ENCODE measurements around the gene PDZD7. TPM values are rescaled to one million over a fixed set of nuclear protein-coding genes. Genes with fewer than 3 reads are reported as not detected.

PDZD7 gene
- total RNA-seq, 1 experiment from 2014 or later: 6.1 TPM

GRCh38 chr10:101047961-101048892 lies 17.3 kb upstream of the PDZD7 start:
- ChIA-PET CTCF (interaction anchor here (3.9 to 6.1 kb wide), 2 partner anchors 13 to 94 kb away, joined by 14 to 104 read pairs; partner anchors contain the start of gene KAZALD1), POLR2A (no interaction called here), RAD21 (ENCODE audit: low non-redundant PET in 1 of 2, low total read pairs in 2 of 2, uncharacterized antibody in 2 of 2, unreplicated experiment in 2 of 2) (no interaction called here)
- Histone ChIP-seq H3K27me3 (ENCODE audit: insufficient read depth, low read length) (no peaks in the 10 kb centered on the region), H3K9ac (ENCODE audit: low read length) (no peak overlapping the region), H3K79me2 (ENCODE audit: insufficient read depth, low read length) (peaks cover 46% of the 10 kb centered on the region), H3K36me3 (ENCODE audit: control insufficient read depth in 1 of 2, insufficient read depth in 2 of 2, low read length in 2 of 2) (no peaks in the 10 kb centered on the region), H3K9me2 (ENCODE audit: insufficient read depth) (no peaks in the 10 kb centered on the region), H3K4me1 (ENCODE audit: control insufficient read depth in 1 of 2, insufficient read depth in 2 of 2, low read length in 2 of 2) (peaks cover 27 to 41% of the 10 kb centered on the region in 2 experiments), H3K4me2 (ENCODE audit: low read length) (no peak overlapping the region), H3K27ac (ENCODE audit: low read depth, low read length) (no peak overlapping the region), H3K4me3 (replicated peaks in 1 of 2; ENCODE audit: low read depth in 1 of 2, low read length in 2 of 2) (no peak overlapping the region), H4K20me1 (ENCODE audit: insufficient read depth) (no peaks in the 10 kb centered on the region), H3K9me3 (ENCODE audit: control insufficient read depth in 1 of 2, insufficient read depth in 1 of 2, low read depth in 1 of 2, low read length in 2 of 2) (no peaks in the 10 kb centered on the region), H2AFZ (ENCODE audit: low read depth, low read length, poor library complexity, severe bottlenecking) (no peak overlapping the region)
- intact Hi-C loops (cut with micrococcal nuclease): no loop called here
- DNase-seq (ENCODE audit: low read depth, low spot score) (no peak), ATAC-seq (no peak)
- no TSS peak for BruUV-seq (replicated peaks)
- TF ChIP-seq RAD21 (IDR thresholded peaks at IDR 0.05; ENCODE audit: low read depth) (no peak), EZH2phosphoT487 (IDR thresholded peaks at IDR 0.05; ENCODE audit: borderline replicate concordance) (no peak), YY1 (IDR thresholded peaks at IDR 0.05; ENCODE audit: extremely low read depth, insufficient replicate concordance, low read depth, low read length) (no peak), SP1 (IDR thresholded peaks at IDR 0.05; ENCODE audit: low read depth) (no peak), MAX (IDR thresholded peaks at IDR 0.05) (no peak), TCF7L2 (IDR thresholded peaks at IDR 0.05; ENCODE audit: borderline replicate concordance, extremely low read depth, insufficient read depth, insufficient read length) (no peak), CBX3 (IDR thresholded peaks at IDR 0.05; ENCODE audit: low read depth) (no peak), ELF1 (IDR thresholded peaks at IDR 0.05; ENCODE audit: borderline replicate concordance, low read depth) (no peak), SIN3A (IDR thresholded peaks at IDR 0.05; ENCODE audit: low read depth) (no peak), CTCF (IDR thresholded peaks at IDR 0.05 in 2 of 3, conservative IDR thresholded peaks at IDR 0.05 in 1 of 3; ENCODE audit: borderline replicate concordance in 1 of 3, insufficient read depth in 1 of 3, low read depth in 2 of 3, low read length in 2 of 3) (no peak), ATF3 (IDR thresholded peaks at IDR 0.05) (no peak), ZFX (IDR thresholded peaks at IDR 0.05) (no peak), CEBPB (IDR thresholded peaks at IDR 0.05; ENCODE audit: low read depth) (no peak), POLR2AphosphoS5 (IDR thresholded peaks at IDR 0.05; ENCODE audit: low read depth, low read length) (no peak), POLR2A (IDR thresholded peaks at IDR 0.05; ENCODE audit: borderline replicate concordance, extremely low read depth, insufficient read depth, insufficient read length) (no peak), EZH2 (IDR thresholded peaks at IDR 0.05) (no peak)
